ENCODE results near the gene RSKR. TPM values are rescaled to one million over a fixed set of nuclear protein-coding genes. Genes with fewer than 3 reads are reported as not detected.

RSKR gene
- total and polyA plus RNA-seq, 2 of the 4 experiments (the other 2 are of a cell fraction) = 2.2 to 6.8 TPM

DNA sequence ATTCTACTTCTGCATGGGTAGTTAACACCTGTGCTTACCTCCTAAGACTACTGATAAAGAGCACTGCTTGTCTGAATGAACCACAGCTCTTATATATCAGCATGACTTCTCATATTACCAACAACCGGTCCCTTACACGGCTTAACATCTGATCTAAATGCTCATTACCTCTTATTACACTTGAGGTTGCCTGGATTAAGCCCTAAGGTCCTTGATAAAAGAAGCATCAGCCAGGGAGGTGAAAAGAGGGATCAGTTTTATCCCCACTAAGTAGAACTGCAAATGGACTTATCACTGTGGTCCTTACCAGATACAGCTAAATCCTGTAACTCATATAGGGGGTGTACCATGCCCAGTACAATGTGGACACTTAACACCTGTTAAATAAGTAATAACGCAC lies 8.2 kb upstream of the RSKR start:
- Histone ChIP-seq H3K9me3 (ENCODE audit: control insufficient read depth, insufficient read depth, low read length) (no peaks in the 10 kb centered on the region), H3K79me1 (ENCODE audit: low read depth in 1 of 2, low read length in 2 of 2) (peaks cover 0 to 15% of the 10 kb centered on the region in 2 experiments; a peak in 3 of 4 replicates), H3K23ac (ENCODE audit: low read depth, low read length) (no peak overlapping the region), H3K4me2 (ENCODE audit: low read depth, low read length) (no peak overlapping the region), H3K27me3 (ENCODE audit: control insufficient read depth, insufficient read depth, low read length) (no peaks in the 10 kb centered on the region), H3K4me3 (ENCODE audit: insufficient read depth, low read depth, low read length) (no peak overlapping the region), H2BK5ac (ENCODE audit: low read depth, low read length, poor library complexity, severe bottlenecking) (no peak overlapping the region), H2BK15ac (ENCODE audit: low read depth, low read length) (no peak overlapping the region), H3K9me1 (ENCODE audit: insufficient read depth, low read length) (no peaks in the 10 kb centered on the region), H2AFZ (replicated peaks; ENCODE audit: low read length, poor library complexity) (no peak overlapping the region), H3K4me1 (ENCODE audit: control insufficient read depth, insufficient read depth, low read length) (no peaks in the 10 kb centered on the region), H2BK120ac (ENCODE audit: low read depth, low read length) (no peak overlapping the region), H4K91ac (ENCODE audit: insufficient read depth, low read depth, low read length) (no peak overlapping the region), H3K36me3 (ENCODE audit: control insufficient read depth, insufficient read depth, low read length) (peaks cover 54% of the 10 kb centered on the region), H3K14ac (replicated peaks; ENCODE audit: low read depth, low read length) (no peak overlapping the region), H4K8ac (ENCODE audit: low read depth in 2 of 2, low read length in 2 of 2) (no peak overlapping the region), H2AK5ac (ENCODE audit: low read depth, low read length) (no peak overlapping the region), H4K5ac (ENCODE audit: low read depth, low read length) (no peak overlapping the region), H2BK20ac (ENCODE audit: low read depth, low read length) (no peak overlapping the region), H3K4ac (ENCODE audit: low read depth, low read length) (no peak overlapping the region), H3K18ac (ENCODE audit: low read depth, low read length) (no peak overlapping the region), H2AK9ac (replicated peaks; ENCODE audit: low read depth, low read length, poor library complexity) (no peak overlapping the region), H3K27ac (ENCODE audit: insufficient read depth, low read length) (no peak overlapping the region), H3K9ac (ENCODE audit: low read depth, low read length) (no peak overlapping the region), H4K20me1 (ENCODE audit: insufficient read depth, low read length) (no peaks in the 10 kb centered on the region), H3K56ac (ENCODE audit: extremely low read depth, insufficient read depth, low read length) (no peak overlapping the region)
- no CpG with 5 or more reads among the region's 3 CpGs for WGBS, 2 experiments (ENCODE audit: extremely low coverage in 2 of 2, insufficient read length in 1 of 2)
- dilution Hi-C loops (cut with HindIII; ENCODE audit: low sequenced_read_pairs, unreplicated experiment) = no loop called here
- ATAC-seq (ENCODE audit: low read depth) = no peak
- POLR2A ChIA-PET (ENCODE audit: unreplicated experiment) = no interaction called here
- BruUV-seq (replicated peaks) = no TSS peak
- intact Hi-C loops (cut with micrococcal nuclease) = no loop called here
- DNase-seq = no peak
- CTCF ChIA-PET = interaction anchor here (0.6 kb wide), 1 partner anchor 1241 kb away, joined by 3 read pairs; no protein-coding TSS in a partner anchor
- in situ Hi-C loops (cut with MboI; ENCODE audit: low sequenced_read_pairs) = no loop called here
- TF ChIP-seq RFX5 (IDR thresholded peaks at IDR 0.05; ENCODE audit: low read depth, low read length) = no peak
